B cell (primary cell): ENCODE measurements around the gene LTBP3. TPM values are rescaled to one million over a fixed set of nuclear protein-coding genes. Genes with fewer than 3 reads are reported as not detected.

Experiments used
- ATAC-seq: fragments of 200-7000 bp; cut with Tn5 transposase; one replicate; pipeline ENCODE4 v1.10.0; 2021; ENCODE audit warnings: low read depth, mild to moderate bottlenecking, moderate number of reproducible peaks, moderate library complexity
- CTCF ChIA-PET: fragments of 350-600 bp; sonication (Branson Sonifier 250); formaldehyde crosslinking; loops from one replicate; lab custom pipeline; 2021; ENCODE audit warnings: antibody characterized with exemption, inconsistent platforms; lab: Charles Lee
- POLR2A ChIA-PET: fragments of 350-600 bp; sonication (Branson Sonifier 250); formaldehyde crosslinking; loops from one replicate; lab custom pipeline; 2021; ENCODE audit warnings: antibody characterized with exemption; lab: Charles Lee
- DNase-seq: peaks from one replicate; pipeline ENCODE4 v3.0.0; 2013
- H2AFZ ChIP-seq: 2 replicates; pipeline ENCODE4 v1.6.1; 2012; ENCODE audit warnings: mild to moderate bottlenecking, low read depth, low read length; ENCODE audit not compliant: insufficient read depth, poor library complexity, severe bottlenecking
- H3K27ac ChIP-seq, 2 donors: 1 replicate in 1 of 2; 2 replicates in 1 of 2; pipeline ENCODE4 v1.5.1; 2012 to 2013; ENCODE audit warnings: low read length in 2 of 2, mild to moderate bottlenecking in 2 of 2, moderate library complexity in 1 of 2
- H3K27me3 ChIP-seq, 4 experiments: fragments of 200-600 bp in 1 of 4; sonication (generic) in 1 of 4; replicated peaks in 1 of 4; 1 replicate in 2 of 4; 2 replicates in 2 of 4; pipeline versions ENCODE4 v1.6.1 to v1.7.0; 2013 to 2016; ENCODE audit warnings: low read length in 3 of 4, mild to moderate bottlenecking in 2 of 4, mixed read lengths in 1 of 4, moderate library complexity in 1 of 4; ENCODE audit not compliant: insufficient read depth in 4 of 4, control insufficient read depth in 3 of 4; ENCODE audit errors: control extremely low read depth in 1 of 4
- H3K36me3 ChIP-seq, 2 experiments: replicated peaks in 1 of 2; 1 replicate in 1 of 2; 2 replicates in 1 of 2; pipeline versions ENCODE4 v1.6.1 to v1.7.1; 2013; ENCODE audit warnings: low read length in 1 of 2; ENCODE audit not compliant: insufficient read depth in 2 of 2, control insufficient read depth in 1 of 2; ENCODE audit errors: control extremely low read depth in 1 of 2, extremely low read depth in 1 of 2
- H3K4me1 ChIP-seq, 2 donors: fragments of 200-600 bp in 1 of 2; sonication (generic) in 1 of 2; 1 replicate in 1 of 2; 2 replicates in 1 of 2; pipeline versions ENCODE4 v1.5.1 to v1.6.1; 2013 to 2017; ENCODE audit warnings: low read length in 2 of 2; ENCODE audit not compliant: control insufficient read depth in 2 of 2, insufficient read depth in 2 of 2
- H3K4me2 ChIP-seq: replicated peaks from 2 replicates; pipeline ENCODE3; 2012; ENCODE audit warnings: mild to moderate bottlenecking, low read depth, low read length; ENCODE audit not compliant: poor library complexity, severe bottlenecking
- H3K4me3 ChIP-seq, 5 experiments: fragments of 200-600 bp in 1 of 5; sonication (generic) in 1 of 5; 1 replicate in 3 of 5; 2 replicates in 2 of 5; pipeline versions ENCODE4 v1.5.1 to v1.7.0; 2011 to 2016; ENCODE audit warnings: low read length in 4 of 5, mild to moderate bottlenecking in 4 of 5, low read depth in 2 of 5, control low read depth in 1 of 5, moderate library complexity in 1 of 5; ENCODE audit not compliant: insufficient read depth in 1 of 5; ENCODE audit errors: control extremely low read depth in 1 of 5, extremely low read depth in 1 of 5
- H3K79me2 ChIP-seq: fragments of 200-600 bp; sonication (generic); one replicate; pipeline ENCODE4 v1.6.0; 2016; ENCODE audit warnings: low read length; ENCODE audit not compliant: control insufficient read depth, insufficient read depth
- H3K9ac ChIP-seq: fragments of 200-600 bp; sonication (generic); 2 replicates; pipeline ENCODE4 v1.6.1; 2017; ENCODE audit warnings: mild to moderate bottlenecking, low read length, moderate library complexity
- H3K9me3 ChIP-seq, 3 donors: one replicate each; pipeline versions ENCODE4 v1.6.1 to v1.7.1; 2013; ENCODE audit warnings: low read length in 2 of 3; ENCODE audit not compliant: control insufficient read depth in 2 of 3, insufficient read depth in 1 of 3; ENCODE audit errors: control extremely low read depth in 1 of 3
- H4K20me1 ChIP-seq: 2 replicates; pipeline ENCODE4 v1.6.0; 2012; ENCODE audit warnings: mild to moderate bottlenecking, low read length; ENCODE audit not compliant: insufficient read depth, control insufficient read depth, poor library complexity, severe bottlenecking
- H3K27ac Mint-ChIP-seq: one replicate; pipeline ENCODE4 v1.8.0; 2021; ENCODE audit warnings: mixed read lengths
- H3K27me3 Mint-ChIP-seq: one replicate; pipeline ENCODE4 v1.8.0; 2021; ENCODE audit warnings: mixed read lengths
- H3K4me1 Mint-ChIP-seq: one replicate; pipeline ENCODE4 v1.8.0; 2021; ENCODE audit warnings: mixed read lengths
- H3K4me3 Mint-ChIP-seq: one replicate; pipeline ENCODE4 v1.8.0; 2021; ENCODE audit warnings: mixed read lengths
- H3K9me3 Mint-ChIP-seq: one replicate; pipeline ENCODE4 v1.8.0; 2022; ENCODE audit warnings: mixed read lengths; ENCODE audit not compliant: insufficient read depth
- EZH2 ChIP-seq: IDR thresholded peaks from 2 replicates; pipeline ENCODE4 v1.6.1; 2012; ENCODE audit warnings: borderline replicate concordance, low read depth, mild to moderate bottlenecking, moderate library complexity, low read length; ENCODE audit not compliant: insufficient read depth, poor library complexity, severe bottlenecking
- WGBS: methylation state at CpG from one replicate; pipeline ENCODE4 v1.1.5; 2013; ENCODE audit warnings: missing lambda C conversion rate; ENCODE audit not compliant: insufficient coverage; 5-methylcytosine and 5-hydroxymethylcytosine counted together
- intact Hi-C: fragments of 100-400 bp; cut with micrococcal nuclease; formaldehyde crosslinking; loops from one replicate; pipeline ENCODE4 v1.10.0; 2022
- polyA plus RNA-seq: library from polyadenylated mRNA; depleted of rRNA; stranded (reverse); fragments of >200 nt; gene quantifications from 2 replicates; pipeline ENCODE4 v1.2.3, GENCODE V29; 2012
- total RNA-seq, 2 donors: library from RNA; stranded (reverse); fragments of 120-200 nt in 1 of 2; gene quantifications; 1 replicate in 1 of 2; 2 replicates in 1 of 2; pipeline versions ENCODE4 v1.2.3 to v1.2.4, GENCODE V29; 2013 to 2022
- TF ChIP-seq, protein P1 (sequence below): fragments of 200-600 bp; IDR thresholded peaks from one replicate; pipeline ENCODE4 v1.8.0; 2022; ENCODE audit warnings: antibody characterized with exemption, mild to moderate bottlenecking

Gene LTBP3
- total and polyA plus RNA-seq, 2 donors (not counting 1 experiment from before 2014, with no cell fraction given), result 65.1 to 69.0 TPM

DNA sequence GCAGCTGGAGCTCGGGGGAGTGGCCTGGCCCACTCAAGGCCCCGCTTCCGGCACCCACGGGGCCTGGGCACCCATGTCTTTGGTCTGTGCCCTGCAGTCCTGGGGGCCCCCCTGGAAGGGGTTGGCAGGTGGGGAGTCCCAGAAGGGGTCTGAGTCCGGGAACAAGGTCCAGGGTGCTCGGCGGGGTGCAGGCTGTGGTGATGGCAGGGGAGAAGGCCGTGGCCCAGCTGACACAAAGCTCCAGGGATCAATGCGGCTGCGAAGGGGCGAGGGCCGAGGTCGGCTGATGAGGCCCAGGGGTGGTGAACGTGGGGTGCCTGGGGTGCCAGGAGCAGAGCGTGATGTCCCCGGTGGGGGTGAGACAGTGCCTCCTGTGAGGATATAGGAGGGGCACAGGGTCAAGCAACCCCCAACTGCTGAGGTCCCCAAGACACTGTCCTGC, 40.1 kb upstream of the LTBP3 start:
- WGBS, result 97% methylated on average over 16 of the region's 16 CpGs
- TF ChIP-seq EZH2, result no peak
- TF ChIP-seq, protein P1, sequence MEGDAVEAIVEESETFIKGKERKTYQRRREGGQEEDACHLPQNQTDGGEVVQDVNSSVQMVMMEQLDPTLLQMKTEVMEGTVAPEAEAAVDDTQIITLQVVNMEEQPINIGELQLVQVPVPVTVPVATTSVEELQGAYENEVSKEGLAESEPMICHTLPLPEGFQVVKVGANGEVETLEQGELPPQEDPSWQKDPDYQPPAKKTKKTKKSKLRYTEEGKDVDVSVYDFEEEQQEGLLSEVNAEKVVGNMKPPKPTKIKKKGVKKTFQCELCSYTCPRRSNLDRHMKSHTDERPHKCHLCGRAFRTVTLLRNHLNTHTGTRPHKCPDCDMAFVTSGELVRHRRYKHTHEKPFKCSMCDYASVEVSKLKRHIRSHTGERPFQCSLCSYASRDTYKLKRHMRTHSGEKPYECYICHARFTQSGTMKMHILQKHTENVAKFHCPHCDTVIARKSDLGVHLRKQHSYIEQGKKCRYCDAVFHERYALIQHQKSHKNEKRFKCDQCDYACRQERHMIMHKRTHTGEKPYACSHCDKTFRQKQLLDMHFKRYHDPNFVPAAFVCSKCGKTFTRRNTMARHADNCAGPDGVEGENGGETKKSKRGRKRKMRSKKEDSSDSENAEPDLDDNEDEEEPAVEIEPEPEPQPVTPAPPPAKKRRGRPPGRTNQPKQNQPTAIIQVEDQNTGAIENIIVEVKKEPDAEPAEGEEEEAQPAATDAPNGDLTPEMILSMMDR, result no peak
- Histone ChIP-seq H3K27me3 (no peaks in the 10 kb centered on the region), H4K20me1 (peaks cover 18% of the 10 kb centered on the region), H3K79me2 (peaks cover 10% of the 10 kb centered on the region), H3K4me1 (peaks cover 11 to 26% of the 10 kb centered on the region in 2 donors), H3K9ac (no peak overlapping the region), H3K36me3 (peaks cover 0 to 25% of the 10 kb centered on the region in 2 experiments), H3K4me2 (no peak overlapping the region), H3K9me3 (peaks cover 0 to 9% (median 0%) of the 10 kb centered on the region in 3 donors), H2AFZ (no peak overlapping the region), H3K4me3 (no peak overlapping the region), H3K27ac (no peak overlapping the region)
- no peak for DNase-seq
- ChIA-PET CTCF (interaction anchor here (1.1 kb wide), 1 partner anchor 15 kb away, joined by 3 read pairs; no protein-coding TSS in a partner anchor), POLR2A (interaction anchor here (1.0 kb wide), 1 partner anchor 15 kb away, joined by 4 read pairs; no protein-coding TSS in a partner anchor)
- peaks cover 23% of the 10 kb centered on the region for H3K4me1 Mint-ChIP-seq
- intact Hi-C loops, result no loop called here
- H3K27me3 Mint-ChIP-seq, result no peaks in the 10 kb centered on the region
- no peak overlapping the region for H3K4me3 Mint-ChIP-seq
- H3K27ac Mint-ChIP-seq, result no peak overlapping the region
- no peak for ATAC-seq
- H3K9me3 Mint-ChIP-seq, result no peaks in the 10 kb centered on the region

DNA sequence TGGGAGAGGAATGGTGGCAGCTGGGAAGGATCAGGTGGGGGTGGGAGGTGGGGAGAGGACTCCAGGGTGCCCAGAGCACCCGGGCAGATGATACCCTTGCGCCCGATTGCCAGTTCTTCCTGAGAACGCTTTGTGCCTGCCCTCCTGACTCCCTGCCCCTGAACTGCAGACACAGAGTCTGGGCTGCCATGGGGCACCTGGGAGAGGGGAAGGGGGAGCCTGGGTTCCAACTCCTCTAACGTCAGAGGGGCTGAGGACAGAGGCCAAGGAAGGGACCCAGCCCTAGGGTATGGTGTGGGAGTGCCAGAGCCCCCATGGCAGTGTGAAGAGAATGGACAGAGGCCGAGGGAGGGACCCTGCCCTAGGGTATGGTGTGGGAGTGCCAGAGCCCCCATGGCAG, 38.4 kb upstream of the LTBP3 start:
- Mint-ChIP-seq H3K4me1 (peaks cover 14% of the 10 kb centered on the region), H3K9me3 (no peaks in the 10 kb centered on the region), H3K27ac (no peak overlapping the region), H3K27me3 (no peaks in the 10 kb centered on the region), H3K4me3 (no peak overlapping the region)
- H3K27ac ChIP-seq, result no peak overlapping the region
- ChIA-PET CTCF (interaction anchor here (0.8 to 1.3 kb wide), 2 partner anchors 56 to 313 kb away, joined by 3 to 5 read pairs; no protein-coding TSS in a partner anchor), POLR2A (interaction anchor here (1.0 kb wide), 1 partner anchor 54 kb away, joined by 3 read pairs; no protein-coding TSS in a partner anchor)
- WGBS, result 98% methylated on average over 5 of the region's 6 CpGs
- H3K4me2 ChIP-seq, result no peak overlapping the region
- H3K27me3 ChIP-seq, result no peaks in the 10 kb centered on the region
- peaks cover 0 to 32% of the 10 kb centered on the region in 2 experiments for H3K36me3 ChIP-seq
- H3K4me1 ChIP-seq, result peaks cover 3 to 16% of the 10 kb centered on the region in 2 donors
- no peak for TF ChIP-seq EZH2
- TF ChIP-seq, protein P1, result no peak
- peaks cover 18% of the 10 kb centered on the region for H4K20me1 ChIP-seq
- no peak overlapping the region for H3K9ac ChIP-seq
- no peak overlapping the region for H2AFZ ChIP-seq
- no peak overlapping the region for H3K4me3 ChIP-seq
- H3K9me3 ChIP-seq, result no peaks in the 10 kb centered on the region
- no peak for DNase-seq
- intact Hi-C loops, result no loop called here
- peaks cover 10% of the 10 kb centered on the region for H3K79me2 ChIP-seq
- ATAC-seq, result no peak
